ENCODE results near the gene RASD2.

DNA sequence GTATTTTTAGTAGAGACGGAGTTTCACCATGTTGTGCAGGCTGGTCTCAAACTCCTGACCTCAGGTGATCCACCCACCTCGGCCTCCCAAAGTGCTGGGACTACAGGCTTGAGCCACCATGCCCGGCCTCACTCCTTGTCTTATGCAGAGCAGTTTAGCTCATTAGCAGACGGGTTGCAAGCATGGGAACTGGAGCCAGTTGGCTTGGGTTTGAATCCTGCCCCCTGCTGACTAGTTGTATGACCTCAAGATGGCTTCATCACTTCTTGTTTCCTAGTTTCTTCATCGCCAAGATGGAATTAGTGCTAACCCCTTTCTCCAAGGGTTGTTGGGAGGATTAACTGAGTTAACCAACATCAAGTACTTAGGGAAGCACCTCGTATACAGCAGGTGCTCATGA is 23.4 kb upstream of the RASD2 start:
- no peak for TF ChIP-seq SIN3A (IDR thresholded peaks at IDR 0.05; ENCODE audit: borderline replicate concordance, insufficient read depth, low read length)
- no peak for TF ChIP-seq TAF1 (IDR thresholded peaks at IDR 0.05; ENCODE audit: borderline replicate concordance, insufficient read depth, low read length)
- TF ChIP-seq, protein P1, sequence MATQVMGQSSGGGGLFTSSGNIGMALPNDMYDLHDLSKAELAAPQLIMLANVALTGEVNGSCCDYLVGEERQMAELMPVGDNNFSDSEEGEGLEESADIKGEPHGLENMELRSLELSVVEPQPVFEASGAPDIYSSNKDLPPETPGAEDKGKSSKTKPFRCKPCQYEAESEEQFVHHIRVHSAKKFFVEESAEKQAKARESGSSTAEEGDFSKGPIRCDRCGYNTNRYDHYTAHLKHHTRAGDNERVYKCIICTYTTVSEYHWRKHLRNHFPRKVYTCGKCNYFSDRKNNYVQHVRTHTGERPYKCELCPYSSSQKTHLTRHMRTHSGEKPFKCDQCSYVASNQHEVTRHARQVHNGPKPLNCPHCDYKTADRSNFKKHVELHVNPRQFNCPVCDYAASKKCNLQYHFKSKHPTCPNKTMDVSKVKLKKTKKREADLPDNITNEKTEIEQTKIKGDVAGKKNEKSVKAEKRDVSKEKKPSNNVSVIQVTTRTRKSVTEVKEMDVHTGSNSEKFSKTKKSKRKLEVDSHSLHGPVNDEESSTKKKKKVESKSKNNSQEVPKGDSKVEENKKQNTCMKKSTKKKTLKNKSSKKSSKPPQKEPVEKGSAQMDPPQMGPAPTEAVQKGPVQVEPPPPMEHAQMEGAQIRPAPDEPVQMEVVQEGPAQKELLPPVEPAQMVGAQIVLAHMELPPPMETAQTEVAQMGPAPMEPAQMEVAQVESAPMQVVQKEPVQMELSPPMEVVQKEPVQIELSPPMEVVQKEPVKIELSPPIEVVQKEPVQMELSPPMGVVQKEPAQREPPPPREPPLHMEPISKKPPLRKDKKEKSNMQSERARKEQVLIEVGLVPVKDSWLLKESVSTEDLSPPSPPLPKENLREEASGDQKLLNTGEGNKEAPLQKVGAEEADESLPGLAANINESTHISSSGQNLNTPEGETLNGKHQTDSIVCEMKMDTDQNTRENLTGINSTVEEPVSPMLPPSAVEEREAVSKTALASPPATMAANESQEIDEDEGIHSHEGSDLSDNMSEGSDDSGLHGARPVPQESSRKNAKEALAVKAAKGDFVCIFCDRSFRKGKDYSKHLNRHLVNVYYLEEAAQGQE (IDR thresholded peaks at IDR 0.05; ENCODE audit: insufficient read depth in 1 of 2, low read depth in 2 of 2, low read length in 2 of 2): no peak
- TF ChIP-seq POLR2AphosphoS5 (IDR thresholded peaks at IDR 0.05; ENCODE audit: low read depth, low read length): no peak
